CD4-positive, alpha-beta T cell treated with Interleukin-4 for 1 hour (primary cell): ENCODE results near the gene PGLYRP3.
"Not testable (repeated sequence)": the region's sequence is repeated elsewhere in the genome, so short reads cannot be mapped to it uniquely, and the experiment has no call there.

Experiments used
- DNase-seq, 2 donors: peaks; one replicate each; pipeline ENCODE4 v3.0.0-alpha.2; 2020 to 2022

Gene PGLYRP3

GRCh38 chr1:153347856-153348255 is 35.1 kb upstream of the PGLYRP3 start:
- DNase-seq = no peak

GRCh38 chr1:153347049-153347448 is 34.3 kb upstream of the PGLYRP3 start:
- not testable (repeated sequence) for DNase-seq

GRCh38 chr1:153346077-153346723 is 33.4 kb upstream of the PGLYRP3 start:
- no peak for DNase-seq

- DNase-seq = no peak
Measured at GRCh38 chr1:153345187-153346076, 32.7 kb upstream of the PGLYRP3 start.

GRCh38 chr1:153344718-153345025 is 31.9 kb upstream of the PGLYRP3 start:
- DNase-seq = no peak

- DNase-seq = no peak
Measured at GRCh38 chr1:153343811-153344717, 31.3 kb upstream of the PGLYRP3 start.

- no peak for DNase-seq
Measured at GRCh38 chr1:153343040-153343681, 30.4 kb upstream of the PGLYRP3 start.

GRCh38 chr1:153342178-153342577 is 29.4 kb upstream of the PGLYRP3 start:
- DNase-seq = no peak

- DNase-seq = no peak
Measured at GRCh38 chr1:153341431-153341934, 28.7 kb upstream of the PGLYRP3 start.

GRCh38 chr1:153340356-153340755 is 27.6 kb upstream of the PGLYRP3 start:
- no peak for DNase-seq

- DNase-seq = no peak
Measured at GRCh38 chr1:153339802-153340201, 27.1 kb upstream of the PGLYRP3 start.

- DNase-seq = no peak
Measured at GRCh38 chr1:153337980-153338853, 25.5 kb upstream of the PGLYRP3 start.

- DNase-seq = no peak
Measured at GRCh38 chr1:153336650-153337049, 23.9 kb upstream of the PGLYRP3 start.

- DNase-seq = no peak
Measured at GRCh38 chr1:153333902-153334301, 21.1 kb upstream of the PGLYRP3 start.

GRCh38 chr1:153324912-153325311 is 12.2 kb upstream of the PGLYRP3 start:
- DNase-seq = no peak

- no peak for DNase-seq
Measured at GRCh38 chr1:153322568-153322967, 9.8 kb upstream of the PGLYRP3 start.

- DNase-seq = not testable (repeated sequence)
Measured at GRCh38 chr1:153318145-153318544, 5.4 kb upstream of the PGLYRP3 start.

- not testable (repeated sequence) for DNase-seq
Measured at GRCh38 chr1:153316013-153316412, 3.3 kb upstream of the PGLYRP3 start.

- not testable (repeated sequence) for DNase-seq
Measured at GRCh38 chr1:153314388-153314787, 1.6 kb upstream of the PGLYRP3 start.

GRCh38 chr1:153313288-153313687 is 536 bp upstream of the PGLYRP3 start:
- no peak for DNase-seq

GRCh38 chr1:153310526-153310925 is 2.2 kb downstream of the PGLYRP3 start:
- DNase-seq = no peak

- DNase-seq = no peak
Measured at GRCh38 chr1:153309441-153309840, 3.3 kb downstream of the PGLYRP3 start.
